ENCODE measurements around the gene CTNNBL1. TPM values are rescaled to one million over a fixed set of nuclear protein-coding genes. Genes with fewer than 3 reads are reported as not detected.
"Not testable (repeated sequence)": the region's sequence is repeated elsewhere in the genome, so short reads cannot be mapped to it uniquely, and the experiment has no call there.

CTNNBL1 gene
- total RNA-seq, 2 donors from 2014 or later = 36.6 to 50.7 TPM

- DNase-seq = no peak
- H3K27me3 ChIP-seq = no peaks in the 10 kb centered on the region
- H3K9ac ChIP-seq (ENCODE audit: low read depth in 2 of 2, low read length in 2 of 2) = no peak overlapping the region
- H3K36me3 ChIP-seq = no peaks in the 10 kb centered on the region
- no peaks in the 10 kb centered on the region for H3K4me1 ChIP-seq
- TF ChIP-seq CTCF (IDR thresholded peaks at IDR 0.05) = no peak
- no peaks in the 10 kb centered on the region for H3K9me3 ChIP-seq
- intact Hi-C loops (cut with DNase I) = no loop called here
- H3K27ac ChIP-seq = no peak overlapping the region
- no peak overlapping the region for H3K4me3 ChIP-seq
Observed at GRCh38 chr20:37672143-37672542, 21.7 kb upstream of the CTNNBL1 start.

GRCh38 chr20:37673444-37673843 is 20.4 kb upstream of the CTNNBL1 start:
- no peak overlapping the region for H3K4me3 ChIP-seq
- H3K9me3 ChIP-seq = no peaks in the 10 kb centered on the region
- H3K36me3 ChIP-seq = no peaks in the 10 kb centered on the region
- DNase-seq = no peak
- intact Hi-C loops (cut with DNase I) = no loop called here
- H3K9ac ChIP-seq (ENCODE audit: low read depth in 2 of 2, low read length in 2 of 2) = no peak overlapping the region
- no peak overlapping the region for H3K27ac ChIP-seq
- H3K4me1 ChIP-seq = no peaks in the 10 kb centered on the region
- no peak for TF ChIP-seq CTCF (IDR thresholded peaks at IDR 0.05)
- H3K27me3 ChIP-seq = no peaks in the 10 kb centered on the region

- H3K4me3 ChIP-seq = no peak overlapping the region
- H3K9me3 ChIP-seq = no peaks in the 10 kb centered on the region
- H3K36me3 ChIP-seq = no peaks in the 10 kb centered on the region
- H3K27ac ChIP-seq = no peak overlapping the region
- TF ChIP-seq CTCF (IDR thresholded peaks at IDR 0.05) = no peak
- no peaks in the 10 kb centered on the region for H3K27me3 ChIP-seq
- intact Hi-C loops (cut with DNase I) = no loop called here
- H3K4me1 ChIP-seq = no peaks in the 10 kb centered on the region
- H3K9ac ChIP-seq (ENCODE audit: low read depth in 2 of 2, low read length in 2 of 2) = no peak overlapping the region
- no peak for DNase-seq
Observed at GRCh38 chr20:37676440-37676839, 17.4 kb upstream of the CTNNBL1 start.

GRCh38 chr20:37677969-37678861 is 15.6 kb upstream of the CTNNBL1 start:
- intact Hi-C loops (cut with DNase I) = no loop called here
- no peak overlapping the region for H3K27ac ChIP-seq
- no peaks in the 10 kb centered on the region for H3K27me3 ChIP-seq

GRCh38 chr20:37679751-37680150 is 14.1 kb upstream of the CTNNBL1 start:
- intact Hi-C loops (cut with DNase I); H3K27me3 ChIP-seq: not testable (repeated sequence)

More at GRCh38 chr20:37677969-37678861, 15.6 kb upstream of the CTNNBL1 start:
- H3K36me3 ChIP-seq = no peaks in the 10 kb centered on the region
- DNase-seq = no peak
- no peak overlapping the region for H3K9ac ChIP-seq (ENCODE audit: low read depth in 2 of 2, low read length in 2 of 2)
- H3K4me1 ChIP-seq = no peaks in the 10 kb centered on the region
- no peaks in the 10 kb centered on the region for H3K9me3 ChIP-seq
- H3K4me3 ChIP-seq = no peak overlapping the region
- no peak for TF ChIP-seq CTCF (IDR thresholded peaks at IDR 0.05)

GRCh38 chr20:37680420-37680819 is 13.4 kb upstream of the CTNNBL1 start:
- no peak for DNase-seq
- Histone ChIP-seq H3K4me3 (no peak overlapping the region), H3K9ac (ENCODE audit: low read depth in 2 of 2, low read length in 2 of 2) (no peak overlapping the region), H3K36me3 (no peaks in the 10 kb centered on the region), H3K9me3 (no peaks in the 10 kb centered on the region), H3K27me3 (no peaks in the 10 kb centered on the region), H3K27ac (no peak overlapping the region), H3K4me1 (no peaks in the 10 kb centered on the region)
- TF ChIP-seq CTCF (IDR thresholded peaks at IDR 0.05) = no peak
- intact Hi-C loops (cut with DNase I) = no loop called here

More at GRCh38 chr20:37679751-37680150, 14.1 kb upstream of the CTNNBL1 start:
- not testable (repeated sequence) for DNase-seq; H3K27ac ChIP-seq; H3K4me3 ChIP-seq; H3K36me3 ChIP-seq; H3K9me3 ChIP-seq; H3K4me1 ChIP-seq; H3K9ac ChIP-seq (ENCODE audit: low read depth in 2 of 2, low read length in 2 of 2)

All from colonic mucosa (tissue), 4 donors.